ENCODE data around the gene DCLK3.

Gene DCLK3

DNA sequence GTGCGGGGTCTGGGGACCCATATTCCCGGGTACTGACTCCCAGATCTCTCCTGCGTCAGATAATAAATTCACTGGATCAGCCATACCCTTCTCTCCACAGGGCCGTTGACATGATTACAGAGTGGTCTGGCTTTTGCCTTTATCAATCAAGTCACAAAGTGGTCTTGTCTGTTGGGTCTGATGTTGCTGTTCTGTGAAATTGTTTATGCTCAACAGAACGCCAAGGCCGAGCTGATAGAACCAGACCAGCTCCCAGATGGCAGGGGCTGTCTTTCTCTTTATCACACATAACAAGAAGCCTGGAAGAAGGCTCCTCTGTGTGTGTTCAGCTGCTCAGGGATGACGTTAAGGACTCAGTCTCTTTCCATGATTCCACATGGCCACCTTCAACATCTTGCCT is 751 bp upstream of the DCLK3 start:
- no peak for DNase-seq (ENCODE audit: low read depth in 4 of 4, low spot score in 1 of 4)

DNA sequence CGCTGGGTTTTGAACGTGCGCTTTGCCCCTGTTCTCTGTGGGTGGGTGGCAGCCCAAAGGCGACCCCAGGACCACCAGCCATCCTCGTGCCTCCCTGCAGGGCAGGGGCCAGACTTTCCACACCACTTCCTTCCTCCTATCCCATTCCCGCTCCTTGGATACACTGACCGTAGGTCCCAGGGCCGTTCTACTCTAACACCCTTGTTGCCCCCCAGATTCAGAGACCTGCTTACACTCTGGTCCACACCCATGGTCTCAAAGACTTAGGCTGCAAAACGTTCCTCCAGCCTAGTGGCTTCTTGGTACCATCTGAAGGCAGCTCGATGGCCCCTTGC is 318 bp upstream of the DCLK3 start:
- DNase-seq (ENCODE audit: low read depth in 4 of 4, low spot score in 1 of 4): no peak

DNA sequence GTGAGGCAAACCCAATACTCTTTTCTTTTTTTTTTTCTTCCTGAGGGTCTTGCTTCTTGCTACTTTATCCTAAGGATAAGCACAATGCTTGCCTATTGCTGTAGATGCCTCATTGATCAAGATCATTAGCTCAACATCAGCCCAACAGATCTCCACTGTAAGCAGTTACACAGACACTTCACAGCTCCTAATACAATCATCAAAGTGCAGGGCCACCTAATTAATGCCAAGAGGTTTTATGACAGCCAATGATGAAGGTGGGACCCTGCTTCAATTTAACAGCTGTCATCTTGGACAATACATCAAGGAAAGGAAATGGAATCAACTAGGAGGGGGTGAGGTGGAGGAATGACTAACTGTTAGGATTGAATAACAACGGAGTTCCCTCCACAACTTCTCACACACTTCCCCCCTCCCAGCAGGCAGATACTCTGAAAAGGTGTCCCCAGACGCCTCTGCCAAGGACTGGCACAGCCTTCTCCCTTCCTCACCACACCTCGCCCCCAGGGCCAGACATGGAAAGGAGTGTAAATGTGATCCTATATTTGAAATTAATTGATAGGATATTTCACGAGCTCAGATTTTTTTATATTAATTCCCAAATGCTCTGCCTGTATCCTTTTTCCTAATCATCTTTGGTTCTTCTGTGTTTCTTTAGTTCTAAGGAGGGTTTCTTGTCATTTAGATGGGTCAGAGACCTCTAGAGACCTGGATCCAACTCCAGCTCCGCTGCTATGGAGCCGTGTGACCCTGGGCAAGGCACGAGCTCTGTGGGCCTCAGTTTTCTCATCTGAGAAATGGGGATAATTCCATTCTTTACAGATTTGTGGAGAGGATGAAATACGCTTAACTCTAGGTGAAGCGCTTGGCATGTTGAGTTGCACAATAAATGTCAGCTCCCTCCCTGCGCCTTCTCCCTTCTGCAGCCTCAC is 1.2 kb downstream of the DCLK3 start:
- no peak for DNase-seq (ENCODE audit: low read depth in 4 of 4, low spot score in 1 of 4)

- DNase-seq (ENCODE audit: low read depth in 4 of 4, low spot score in 1 of 4): no peak
These were observed 2.6 kb downstream of the DCLK3 start for GRCh38 chr3:36761779-36762178.

GRCh38 chr3:36756269-36756668 is 8.1 kb downstream of the DCLK3 start:
- no peak for DNase-seq (ENCODE audit: low read depth in 4 of 4, low spot score in 1 of 4)

DNA sequence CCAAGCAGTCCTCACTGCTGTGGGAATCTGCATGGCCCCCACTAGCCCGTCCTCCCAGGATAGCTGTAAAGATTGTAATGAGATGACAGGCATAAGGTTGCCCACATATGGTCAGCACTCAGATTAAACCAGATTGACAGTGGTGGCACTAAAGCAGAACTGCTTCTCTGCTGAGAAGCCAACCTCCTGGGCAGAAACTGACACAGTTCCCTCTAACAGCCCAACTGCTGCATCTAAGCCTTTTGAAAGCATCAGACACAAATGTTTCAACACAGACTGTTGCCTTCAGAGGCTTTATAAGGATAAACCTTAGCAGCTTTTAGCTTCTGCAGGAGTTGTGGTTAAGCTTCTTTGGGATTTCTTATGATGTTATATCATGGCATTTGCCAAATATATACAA is 13.0 kb downstream of the DCLK3 start:
- no peak for DNase-seq (ENCODE audit: low read depth in 4 of 4, low spot score in 1 of 4)

- DNase-seq (ENCODE audit: low read depth in 4 of 4, low spot score in 1 of 4): no peak
These were observed 13.6 kb downstream of the DCLK3 start for GRCh38 chr3:36750737-36751136.

DNA sequence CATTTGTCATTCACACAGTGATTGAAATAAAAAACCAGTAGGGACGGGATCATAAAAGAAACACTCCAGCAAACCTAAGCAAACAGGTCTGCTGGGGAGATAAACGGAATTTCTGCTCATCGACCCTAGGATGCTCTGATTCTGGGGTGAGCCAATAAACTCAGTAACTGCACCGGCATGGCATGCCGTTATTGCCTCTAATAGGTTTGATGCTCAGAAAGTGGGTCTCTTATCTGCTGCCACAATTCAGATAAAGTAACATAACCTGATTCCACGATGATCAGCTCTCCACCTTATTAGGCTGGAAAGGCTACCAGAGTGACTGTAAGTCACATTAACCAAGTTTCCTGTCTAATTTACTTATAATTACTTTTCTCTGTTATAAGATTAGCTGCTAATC is 19.6 kb downstream of the DCLK3 start:
- no peak for DNase-seq (ENCODE audit: low read depth in 4 of 4, low spot score in 1 of 4)

DNA sequence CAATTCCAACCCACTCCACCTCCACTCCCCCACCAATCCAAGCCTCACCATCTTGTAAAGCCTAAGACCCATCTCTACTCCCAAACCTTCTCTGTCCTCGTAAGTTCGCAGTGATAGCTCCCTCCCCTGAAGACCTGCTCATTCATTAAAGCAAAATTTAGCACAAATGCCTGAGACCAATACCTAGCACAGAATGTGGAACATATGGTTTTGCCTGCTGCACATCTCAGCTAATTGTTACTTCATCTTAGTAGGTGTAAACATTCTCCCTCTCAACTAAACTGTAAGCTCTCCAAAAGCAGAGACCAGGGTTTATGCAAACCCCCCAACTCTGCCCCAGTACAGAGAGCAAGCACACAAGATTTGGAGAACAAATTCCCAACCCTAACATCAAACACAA is 20.5 kb downstream of the DCLK3 start:
- DNase-seq (ENCODE audit: low read depth in 4 of 4, low spot score in 1 of 4): no peak

- DNase-seq (ENCODE audit: low read depth in 4 of 4, low spot score in 1 of 4): no peak
These were observed 23.1 kb downstream of the DCLK3 start for GRCh38 chr3:36741285-36741684.

DNA sequence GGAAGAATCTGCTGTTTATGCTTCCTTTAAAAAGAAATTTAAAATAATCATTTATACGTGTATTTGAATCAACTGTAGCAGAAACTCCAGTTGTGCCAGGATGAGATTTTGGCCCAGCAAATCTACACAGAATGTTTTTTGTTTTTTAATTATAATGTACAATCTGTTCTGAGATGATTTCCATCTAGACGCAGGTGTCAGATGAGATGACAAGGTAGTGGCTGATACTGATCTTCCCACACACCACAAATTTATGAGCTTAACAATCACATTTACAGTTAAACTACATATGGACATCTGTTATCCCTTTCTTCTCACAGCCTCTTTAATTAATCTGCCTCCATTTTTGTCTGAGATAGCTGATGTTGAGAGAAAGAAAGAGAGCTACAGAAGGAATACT is 23.6 kb downstream of the DCLK3 start:
- DNase-seq (ENCODE audit: low read depth in 4 of 4, low spot score in 1 of 4): no peak

- DNase-seq (ENCODE audit: low read depth in 4 of 4, low spot score in 1 of 4): no peak
These were observed 25.7 kb downstream of the DCLK3 start for GRCh38 chr3:36738702-36739101.

- no peak for DNase-seq (ENCODE audit: low read depth in 4 of 4, low spot score in 1 of 4)
These were observed 28.1 kb downstream of the DCLK3 start for GRCh38 chr3:36736301-36736700.

GRCh38 chr3:36734742-36735141 is 29.6 kb downstream of the DCLK3 start:
- no peak for DNase-seq (ENCODE audit: low read depth in 4 of 4, low spot score in 1 of 4)

DNA sequence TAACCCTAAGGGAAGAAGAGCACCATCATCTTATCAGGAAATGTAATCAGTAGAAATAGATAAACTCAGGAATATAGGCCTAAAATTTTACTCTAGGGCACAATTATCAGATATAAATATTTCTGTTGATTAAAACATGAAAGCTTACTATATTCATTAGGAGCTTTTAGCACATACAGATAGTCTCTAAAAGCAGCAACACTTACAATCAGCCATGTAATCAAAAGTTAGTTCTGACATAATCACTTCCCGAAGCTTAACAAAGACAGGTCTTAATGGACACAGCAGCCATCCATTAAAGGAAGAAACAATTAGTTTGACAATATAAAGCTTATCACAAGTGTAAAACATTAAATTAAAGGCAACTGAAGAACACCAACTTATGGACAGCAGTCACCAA is 30.6 kb downstream of the DCLK3 start:
- no peak for DNase-seq (ENCODE audit: low read depth in 4 of 4, low spot score in 1 of 4)

DNA sequence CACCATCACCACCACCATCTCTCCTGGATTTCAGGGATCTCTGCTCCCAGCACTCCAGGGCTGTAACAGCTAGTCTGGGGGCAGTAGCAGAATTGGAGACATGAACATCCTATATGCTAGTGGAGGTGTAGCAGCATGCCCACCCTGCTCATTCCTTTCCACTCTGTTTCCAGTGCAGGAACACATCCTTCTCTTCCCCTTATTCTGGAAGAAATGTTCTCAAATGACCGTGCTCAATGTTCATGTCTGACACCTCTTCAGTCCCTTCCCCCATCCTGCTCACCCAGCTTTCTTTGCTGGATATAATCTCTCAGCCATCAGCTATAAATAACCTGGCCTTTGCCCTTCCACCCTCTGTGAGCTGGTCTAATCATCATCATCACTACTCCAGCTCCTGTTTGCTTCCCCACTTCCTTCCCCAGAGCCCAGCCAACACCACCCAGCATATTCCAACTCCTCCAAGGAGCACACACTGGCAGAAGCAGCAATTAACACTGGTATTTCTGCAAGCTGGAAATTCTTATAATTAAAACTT is 31.1 kb downstream of the DCLK3 start:
- DNase-seq (ENCODE audit: low read depth in 4 of 4, low spot score in 1 of 4): no peak

GRCh38 chr3:36730966-36731365 is 33.4 kb downstream of the DCLK3 start:
- DNase-seq (ENCODE audit: low read depth in 4 of 4, low spot score in 1 of 4): no peak

GRCh38 chr3:36729204-36730056 is 34.9 kb downstream of the DCLK3 start:
- no peak for DNase-seq (ENCODE audit: low read depth in 4 of 4, low spot score in 1 of 4)

GRCh38 chr3:36714343-36715086 is 49.8 kb downstream of the DCLK3 start:
- DNase-seq (ENCODE audit: low read depth in 4 of 4, low spot score in 1 of 4): no peak

GRCh38 chr3:36713904-36714303 is 50.4 kb downstream of the DCLK3 start:
- no peak for DNase-seq (ENCODE audit: low read depth in 4 of 4, low spot score in 1 of 4)

- no peak for DNase-seq (ENCODE audit: low read depth in 4 of 4, low spot score in 1 of 4)
These were observed 53.7 kb downstream of the DCLK3 start for GRCh38 chr3:36710606-36711005.

Measured in stimulated activated CD4-positive, alpha-beta T cell treated with anti-CD3 and anti-CD28 coated beads, Interleukin-1b, Interleukin-23, amount 100 ng/mL, for 24 hours (primary cell).